HG03039 (cell line): ENCODE measurements around the gene RASSF6.
"Not testable (repeated sequence)": the region's sequence is repeated elsewhere in the genome, so short reads cannot be mapped to it uniquely, and the experiment has no call there.

ENCODE experiments used
- ATAC-seq: cut with Tn5 transposase; IDR thresholded peaks from one replicate; pipeline ENCODE4 v1.9.1; 2021; ENCODE audit warnings: mild to moderate bottlenecking, moderate library complexity; ENCODE audit not compliant: unreplicated experiment

The RASSF6 gene

DNA sequence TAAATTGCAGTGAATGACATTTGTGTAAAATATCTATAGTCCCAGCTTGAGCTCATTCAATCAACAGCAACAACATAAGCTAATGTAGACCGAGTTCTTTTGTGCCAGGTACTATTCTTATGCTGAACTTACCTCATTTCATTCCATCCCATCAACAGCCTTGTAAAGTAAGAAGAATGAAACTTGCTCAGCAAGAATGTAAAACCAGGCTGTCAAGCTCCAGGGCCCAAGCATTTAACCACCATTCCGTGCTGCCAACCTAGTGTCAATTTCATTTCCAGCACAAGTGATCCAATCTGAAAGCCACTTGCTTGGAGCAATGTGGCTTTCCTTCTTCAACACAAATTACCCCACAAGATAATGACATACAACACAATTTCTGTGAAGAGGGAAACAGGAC lies 36.6 kb downstream of the RASSF6 start:
- no peak for ATAC-seq

DNA sequence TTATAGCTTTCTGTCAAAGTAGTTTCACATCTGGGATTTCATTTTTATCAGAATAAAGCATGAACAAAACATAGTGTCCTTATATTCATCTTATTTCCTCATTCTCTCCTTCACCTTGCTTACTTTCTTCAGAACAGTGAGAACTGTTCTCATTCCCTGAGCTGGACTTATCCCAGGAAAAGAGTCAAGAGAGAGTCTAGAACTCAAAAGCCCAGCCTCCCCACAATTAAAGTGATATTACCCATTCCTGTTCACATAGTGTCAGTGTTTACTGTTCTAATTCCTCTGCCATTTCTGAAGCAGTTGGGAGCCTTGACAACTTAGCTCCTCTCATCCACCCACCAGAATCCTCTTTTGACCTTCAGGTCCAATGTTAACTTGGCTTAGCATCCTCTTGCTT lies 42.9 kb downstream of the RASSF6 start:
- no peak for ATAC-seq

DNA sequence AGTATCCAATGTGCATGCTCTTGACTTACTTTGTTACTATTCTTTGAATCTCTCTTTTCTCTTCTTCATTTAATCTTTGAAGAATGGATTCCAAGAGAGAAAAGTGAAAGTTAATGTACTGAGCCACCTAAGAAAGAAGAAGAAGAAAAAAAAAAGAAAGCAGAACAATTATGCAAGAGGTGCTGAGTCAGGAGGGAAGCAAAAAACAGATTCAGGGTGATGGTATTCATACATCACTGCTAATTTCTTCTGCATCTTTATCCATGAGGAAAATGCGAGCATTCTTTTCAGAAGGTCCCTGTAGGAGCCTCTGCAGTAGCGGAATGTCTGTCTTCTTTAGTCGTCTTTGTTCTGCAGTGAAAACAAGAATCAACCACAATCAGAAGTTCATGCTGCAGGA lies 43.9 kb downstream of the RASSF6 start:
- no peak for ATAC-seq

DNA sequence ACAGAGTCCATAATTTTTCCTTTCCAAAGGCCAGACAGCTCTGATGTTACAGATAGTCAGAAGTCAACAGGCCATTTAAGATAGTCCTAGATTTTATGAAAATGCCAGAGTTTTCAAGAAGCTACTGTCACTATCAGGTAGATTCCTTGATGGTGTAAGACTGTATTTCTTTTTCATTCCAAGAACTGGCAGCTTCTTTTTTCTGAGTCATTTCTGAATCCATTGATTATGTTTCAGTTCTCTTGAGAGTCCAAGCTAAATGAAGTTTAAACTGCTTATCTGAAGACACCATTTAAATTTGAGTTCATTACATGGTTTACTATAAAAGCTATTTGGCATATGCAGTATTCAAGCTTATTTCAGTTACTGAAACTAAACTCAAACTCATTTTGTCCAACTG lies 44.6 kb downstream of the RASSF6 start:
- ATAC-seq = no peak

DNA sequence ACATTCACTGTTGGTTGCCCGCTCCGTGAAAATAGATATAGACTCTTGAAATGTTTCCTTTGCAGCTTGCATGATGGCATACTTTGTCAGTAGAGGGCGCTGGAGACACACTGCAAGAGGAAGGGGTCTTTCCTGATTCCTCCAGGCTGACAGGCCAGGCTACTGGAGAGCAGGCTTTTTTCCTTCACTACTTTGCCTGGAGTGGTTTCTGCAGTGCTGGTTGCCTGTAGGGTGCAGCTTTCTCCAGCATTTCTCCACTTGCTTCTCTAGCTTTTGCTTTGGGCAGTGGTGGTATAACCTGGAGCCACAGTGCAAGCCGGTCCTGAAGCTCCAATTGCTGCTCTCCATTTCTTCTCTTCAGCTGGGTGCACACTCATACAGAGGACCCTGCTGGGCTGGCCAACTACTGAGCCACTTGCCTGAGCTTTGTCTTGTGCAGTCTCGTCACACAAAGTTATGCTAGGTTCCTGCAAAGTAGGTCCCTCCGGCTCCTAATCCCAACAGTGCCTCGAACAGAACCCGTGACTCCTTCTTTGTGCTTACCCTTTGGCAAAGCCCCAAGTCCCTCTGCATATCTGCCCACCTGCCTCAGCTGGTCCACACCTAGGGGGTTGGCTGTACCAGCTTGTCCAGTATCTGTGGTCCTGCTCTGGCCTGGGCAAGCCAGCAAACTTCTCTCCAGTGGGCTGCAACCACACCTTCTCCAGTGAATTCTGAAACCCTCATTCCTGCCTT lies 46.3 kb downstream of the RASSF6 start:
- peak; percentile 62 for ATAC-seq

DNA sequence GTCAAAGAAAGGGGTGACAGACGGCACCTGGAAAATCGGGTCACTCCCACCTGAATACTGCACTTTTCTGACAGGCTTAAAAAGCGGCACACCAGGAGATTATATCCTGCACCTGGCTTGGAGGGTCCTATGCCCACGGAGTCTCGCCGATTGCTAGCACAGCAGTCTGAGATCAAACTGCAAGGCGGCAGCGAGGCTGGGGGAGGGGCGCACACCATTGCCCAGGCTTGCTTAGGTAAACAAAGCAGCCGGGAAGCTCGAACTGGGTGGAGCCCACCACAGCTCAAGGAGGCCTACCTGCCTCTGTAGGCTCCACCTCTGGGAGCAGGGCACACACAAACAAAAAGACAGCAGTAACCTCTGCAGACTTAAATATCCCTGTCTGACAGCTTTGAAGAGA lies 69.4 kb downstream of the RASSF6 start:
- not testable (repeated sequence) for ATAC-seq

DNA sequence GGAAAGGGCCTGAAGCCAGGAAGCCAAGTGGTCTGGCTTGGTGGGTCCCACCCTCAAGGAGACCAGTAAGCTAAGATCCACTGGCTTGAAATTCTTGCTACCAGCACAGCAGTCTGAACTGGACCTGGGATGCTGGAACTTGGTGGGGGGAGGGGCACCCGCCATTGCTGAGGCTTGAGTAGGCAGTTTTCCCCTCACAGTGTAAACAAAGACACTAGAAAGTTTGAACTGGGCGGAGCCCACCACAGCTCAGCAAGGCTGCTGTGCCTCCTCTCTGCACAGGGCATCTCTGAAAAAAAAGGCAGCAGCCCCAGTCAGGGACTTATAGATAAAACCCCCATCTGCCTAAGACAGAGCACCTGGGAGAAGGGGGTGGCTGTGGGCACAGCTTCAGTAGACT lies 75.6 kb downstream of the RASSF6 start:
- ATAC-seq = no peak

DNA sequence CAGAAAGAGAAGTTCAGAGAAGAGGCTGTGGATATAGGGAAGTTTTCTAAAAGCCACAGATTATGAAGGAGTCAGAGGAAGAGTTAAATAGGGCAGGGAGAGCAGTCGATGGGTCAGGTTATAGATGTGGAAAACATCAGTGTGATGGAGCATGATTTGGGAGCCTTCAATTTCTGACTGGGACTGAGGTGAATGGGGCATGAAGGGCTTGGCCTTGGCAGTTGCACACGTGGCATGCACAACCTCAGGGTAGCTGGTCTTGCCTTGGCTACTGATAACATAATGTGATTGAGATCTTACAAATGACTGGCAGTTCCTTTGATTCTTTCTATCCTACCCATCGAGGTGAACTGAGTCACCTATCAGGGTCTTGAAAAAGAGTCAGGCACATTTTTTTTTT lies 79.0 kb downstream of the RASSF6 start:
- ATAC-seq = no peak

DNA sequence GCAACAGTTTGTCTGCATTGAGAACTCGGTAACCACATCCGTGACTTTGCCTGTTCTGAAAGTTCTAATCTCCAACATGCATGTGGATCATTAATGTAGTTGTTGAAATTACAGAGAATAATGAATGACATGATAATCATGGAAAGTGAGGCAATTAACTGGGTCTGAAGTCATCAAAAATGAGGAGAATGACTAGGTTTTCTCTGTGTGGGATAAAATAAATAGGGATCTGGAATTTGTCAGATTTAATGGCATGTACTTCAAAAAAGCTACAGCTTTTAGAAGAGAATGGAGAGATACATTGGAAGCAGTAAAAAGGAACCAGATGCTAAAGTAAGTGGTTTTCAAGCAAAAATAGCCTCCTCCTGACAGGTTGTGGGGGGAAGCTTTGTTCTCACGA lies 79.4 kb downstream of the RASSF6 start:
- no peak for ATAC-seq

DNA sequence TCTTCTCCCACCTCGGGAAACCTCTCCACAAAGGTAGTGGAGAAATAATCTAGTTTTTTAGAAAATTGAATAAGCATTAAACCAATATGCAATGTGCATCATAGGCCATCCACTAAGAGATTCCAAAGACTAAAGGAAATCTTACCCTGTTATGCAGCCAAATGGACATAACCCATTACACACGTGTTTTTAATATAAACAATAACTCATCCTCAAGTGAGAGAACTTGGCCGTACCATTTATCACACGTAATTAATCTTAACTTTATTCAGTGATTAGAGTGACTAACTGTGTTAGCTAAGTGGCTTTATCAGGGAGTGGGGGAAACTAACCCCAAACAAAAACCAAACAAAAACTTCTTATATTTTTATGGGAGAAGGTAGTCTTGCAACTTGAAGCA lies 80.8 kb downstream of the RASSF6 start:
- no peak for ATAC-seq

DNA sequence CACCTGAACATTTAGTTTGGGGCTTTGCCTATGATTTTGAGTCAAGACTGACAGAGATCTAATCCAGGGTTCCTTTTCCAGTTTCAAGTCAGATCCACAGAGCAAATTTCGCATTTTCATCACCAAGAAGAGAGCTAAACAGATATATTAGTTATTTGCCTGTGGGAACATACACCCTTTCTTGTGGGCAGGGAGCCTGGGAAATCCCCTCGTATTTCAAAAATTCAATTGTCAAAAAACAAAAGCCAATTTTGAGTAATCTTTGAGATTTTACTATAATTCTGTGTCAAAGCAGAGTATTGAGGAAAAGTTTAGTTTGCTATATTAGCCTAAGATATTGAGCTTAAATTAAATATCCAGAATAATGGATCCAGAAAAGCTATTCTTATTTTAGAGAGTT lies 82.1 kb downstream of the RASSF6 start:
- ATAC-seq = peak; percentile 30

DNA sequence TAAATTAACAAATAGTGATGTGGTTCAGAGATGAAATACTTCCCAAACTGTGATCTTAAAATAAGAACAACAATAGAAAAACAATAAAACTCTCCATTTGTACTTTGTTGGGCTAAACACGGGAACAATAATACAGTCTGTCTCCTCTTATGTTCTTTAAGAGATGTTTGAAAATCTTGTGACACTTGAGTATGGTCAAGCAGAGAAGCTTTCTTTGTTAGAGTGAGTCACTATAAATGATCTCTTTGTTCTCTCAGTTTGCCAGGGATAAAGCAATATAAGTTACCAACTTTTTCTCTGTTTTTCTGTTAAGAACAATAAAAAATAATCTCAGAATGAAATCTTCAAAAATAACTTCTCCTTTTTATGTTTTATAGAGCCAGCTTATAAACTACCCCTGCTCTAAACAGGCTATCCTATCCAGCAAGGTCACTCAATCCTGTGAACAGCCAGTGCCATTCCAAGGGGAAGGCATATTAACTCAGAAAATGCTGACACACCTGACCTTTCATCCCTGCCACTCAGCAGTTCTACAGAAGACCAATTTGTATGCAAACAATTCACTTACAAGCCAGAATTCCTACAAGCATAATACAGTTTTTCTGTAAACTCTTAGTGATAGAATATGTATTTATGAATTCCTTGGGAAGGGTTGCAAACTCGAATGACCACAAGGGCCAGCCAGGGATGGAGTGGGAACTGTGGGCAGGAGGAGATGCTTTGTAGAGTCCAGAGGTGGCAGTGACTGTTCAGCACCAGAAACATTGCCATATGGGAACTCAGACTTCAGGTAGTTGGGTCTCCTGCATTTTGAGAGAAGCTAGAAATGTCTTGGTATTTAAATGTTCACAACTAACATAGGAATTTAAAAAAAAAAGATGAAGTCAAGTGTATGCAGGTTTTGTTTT lies 86.5 kb downstream of the RASSF6 start:
- ATAC-seq = no peak

DNA sequence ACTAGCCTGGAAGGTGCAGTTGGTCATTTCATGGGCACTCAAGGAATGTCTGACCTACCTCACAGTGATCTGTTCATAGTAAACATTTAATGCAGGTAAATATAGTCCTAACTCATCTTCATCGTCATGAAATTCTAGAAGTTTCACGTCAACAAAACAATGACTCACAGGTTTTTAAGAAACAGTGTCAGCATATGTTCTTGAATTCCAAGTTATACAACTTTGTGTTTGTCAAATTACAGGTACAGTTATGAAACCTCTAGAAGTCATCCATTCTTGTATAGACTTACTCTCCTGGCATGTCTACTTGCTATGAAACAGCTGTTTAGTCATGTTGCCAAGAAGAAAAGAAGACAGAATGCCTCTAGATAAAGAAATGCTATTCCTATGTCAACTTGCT lies 92.1 kb downstream of the RASSF6 start:
- ATAC-seq = no peak

DNA sequence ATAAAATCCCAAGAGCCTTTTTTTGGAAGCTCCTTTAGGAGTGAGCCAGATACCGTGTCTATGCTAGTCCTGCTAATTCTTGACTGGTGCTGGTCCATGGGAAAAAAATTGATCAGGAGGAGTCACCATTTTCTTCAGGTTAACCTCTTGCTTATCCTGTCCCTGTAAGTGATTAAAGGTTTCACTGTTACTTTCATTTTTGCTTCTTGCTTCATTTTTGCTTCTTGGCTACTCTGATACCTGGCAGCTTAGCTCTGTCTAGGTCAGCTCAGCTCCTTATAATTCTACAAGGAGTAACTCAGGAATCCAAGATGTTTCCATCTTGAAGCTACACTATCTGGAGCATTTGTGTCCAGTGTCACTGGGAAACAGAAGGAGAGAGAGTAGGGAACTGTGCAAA lies 93.0 kb downstream of the RASSF6 start:
- ATAC-seq = no peak

DNA sequence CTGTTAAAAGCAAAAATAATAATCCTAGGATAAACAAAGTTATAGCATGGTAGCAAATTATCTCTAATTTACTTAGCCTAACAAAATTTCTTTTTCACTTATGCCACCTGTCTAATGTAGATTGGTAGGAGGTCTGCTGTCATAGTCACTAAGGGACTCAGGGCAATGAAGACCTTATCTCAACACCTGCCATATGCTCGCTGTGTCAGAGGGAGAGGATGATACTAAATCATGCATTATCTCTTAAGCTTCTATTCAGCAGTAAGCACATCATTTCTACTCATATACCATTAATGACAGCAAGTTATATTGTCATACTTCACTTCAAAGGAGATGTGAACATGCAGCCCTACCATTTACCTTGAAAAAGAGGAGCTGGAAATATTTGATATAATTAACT lies 94.6 kb downstream of the RASSF6 start:
- ATAC-seq = no peak

DNA sequence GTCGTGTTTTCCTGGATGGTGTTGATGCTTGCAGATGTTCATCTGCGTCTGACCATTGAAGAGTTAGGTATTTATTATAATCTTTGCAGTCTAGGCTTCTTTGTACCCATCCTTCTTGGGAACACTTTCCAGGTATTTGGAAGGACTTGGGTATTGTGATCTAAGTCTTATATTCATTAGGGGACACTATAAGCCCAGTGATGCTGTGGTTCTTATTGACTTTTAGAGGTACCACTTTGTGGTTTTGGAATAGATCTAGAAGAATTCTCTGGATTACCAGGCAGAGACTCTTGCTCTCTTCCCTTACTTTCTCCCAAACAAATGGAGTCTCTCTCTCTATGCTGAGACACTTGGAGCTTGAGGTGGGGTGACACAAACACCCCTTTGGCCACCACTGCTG lies 97.1 kb downstream of the RASSF6 start:
- ATAC-seq = no peak
